ENCODE results near the gene FAM13B.

FAM13B gene

GRCh38 chr5:137899493-137899892 lies 133.4 kb downstream of the FAM13B start:
- Mint-ChIP-seq H3K27ac (no peak overlapping the region), H3K9me3 (no peaks in the 10 kb centered on the region), H3K36me3 (ENCODE audit: low read depth) (no peaks in the 10 kb centered on the region), H3K4me3 (no peak overlapping the region), H3K27me3 (ENCODE audit: low read depth) (no peaks in the 10 kb centered on the region), H3K4me1 (no peaks in the 10 kb centered on the region)
- TF ChIP-seq CTCF (IDR thresholded peaks at IDR 0.05; ENCODE audit: unreplicated experiment in 3 of 3), result no peak

DNA sequence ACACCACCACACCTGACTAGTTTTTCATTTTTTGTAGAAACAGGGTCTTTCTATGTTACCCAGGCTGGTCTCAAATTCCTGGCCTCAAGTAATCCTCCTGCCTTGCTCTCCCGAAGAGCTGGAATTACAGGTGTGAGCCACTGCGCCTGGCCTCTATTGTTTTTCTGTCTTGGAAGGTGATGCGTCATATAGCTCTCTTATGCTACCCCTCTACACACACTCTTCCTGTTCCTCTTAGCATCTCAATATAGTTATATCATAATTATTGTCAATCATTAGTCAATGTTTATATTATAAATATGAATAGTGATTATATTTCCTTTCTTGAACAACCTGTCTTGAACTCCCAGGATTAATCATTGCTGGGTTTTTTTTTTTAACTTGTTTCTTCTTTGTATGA lies 136.3 kb downstream of the FAM13B start:
- Mint-ChIP-seq H3K27ac (no peak overlapping the region), H3K4me1 (no peaks in the 10 kb centered on the region)

GRCh38 chr5:137894586-137894985 lies 138.3 kb downstream of the FAM13B start:
- Mint-ChIP-seq H3K27me3 (ENCODE audit: low read depth) (no peaks in the 10 kb centered on the region), H3K9me3 (no peaks in the 10 kb centered on the region), H3K4me3 (no peak overlapping the region), H3K4me1 (no peaks in the 10 kb centered on the region), H3K27ac (no peak overlapping the region), H3K36me3 (ENCODE audit: low read depth) (no peaks in the 10 kb centered on the region)
- no peak for TF ChIP-seq CTCF (IDR thresholded peaks at IDR 0.05; ENCODE audit: unreplicated experiment in 3 of 3)

More for the DNA sequence above, 136.3 kb downstream of the FAM13B start:
- no peak for TF ChIP-seq CTCF (IDR thresholded peaks at IDR 0.05; ENCODE audit: unreplicated experiment in 3 of 3)
- no peak overlapping the region for H3K4me3 Mint-ChIP-seq
- H3K27me3 Mint-ChIP-seq (ENCODE audit: low read depth), result no peaks in the 10 kb centered on the region
- H3K36me3 Mint-ChIP-seq (ENCODE audit: low read depth), result no peaks in the 10 kb centered on the region
- no peaks in the 10 kb centered on the region for H3K9me3 Mint-ChIP-seq

DNA sequence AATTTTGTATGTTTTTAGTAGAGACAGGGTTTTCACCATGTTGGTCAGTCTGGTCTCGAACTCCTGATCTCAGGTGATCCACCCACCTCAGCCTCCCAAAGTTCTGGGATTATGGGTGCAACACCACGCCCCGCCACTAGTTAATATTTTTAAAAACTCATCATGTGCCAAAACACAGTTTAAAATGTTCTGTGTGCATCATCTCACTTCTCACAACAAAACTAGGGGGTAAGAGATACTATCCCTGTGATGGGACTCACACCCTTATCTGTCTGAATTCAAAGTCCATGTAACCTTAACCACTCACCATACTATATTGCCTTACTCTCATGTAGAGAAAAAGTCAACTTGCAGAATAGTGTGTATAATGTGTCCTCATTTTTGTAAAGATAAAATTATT lies 141.0 kb downstream of the FAM13B start:
- H3K9me3 Mint-ChIP-seq, result no peaks in the 10 kb centered on the region

DNA sequence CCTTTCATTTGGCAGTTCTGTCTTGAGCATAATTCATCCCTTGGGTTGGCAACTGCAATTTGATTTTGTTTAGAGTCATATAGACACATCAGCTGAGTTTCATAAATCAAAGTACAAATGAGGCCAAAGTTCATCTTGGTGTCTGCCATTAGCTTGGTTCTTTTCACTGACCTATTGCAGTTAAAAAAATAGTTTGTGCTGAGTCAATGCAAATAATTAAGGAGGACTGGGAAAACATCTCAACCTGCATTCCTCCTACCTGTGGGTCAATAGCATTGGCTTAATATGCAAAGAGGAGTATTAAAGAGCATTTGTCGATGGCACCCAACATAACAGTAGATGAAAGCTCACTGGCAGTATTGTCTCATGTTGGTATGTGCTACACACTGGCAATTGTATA lies 142.0 kb downstream of the FAM13B start:
- TF ChIP-seq CTCF (IDR thresholded peaks at IDR 0.05; ENCODE audit: unreplicated experiment in 3 of 3), result no peak
- no peaks in the 10 kb centered on the region for H3K36me3 Mint-ChIP-seq (ENCODE audit: low read depth)
- no peaks in the 10 kb centered on the region for H3K9me3 Mint-ChIP-seq

More for the DNA sequence above, 141.0 kb downstream of the FAM13B start:
- no peak overlapping the region for H3K4me3 Mint-ChIP-seq
- H3K27me3 Mint-ChIP-seq (ENCODE audit: low read depth), result no peaks in the 10 kb centered on the region
- peak in 1 of 3 experiments; percentile 12 for TF ChIP-seq CTCF (IDR thresholded peaks at IDR 0.05; ENCODE audit: unreplicated experiment in 3 of 3)
- no peaks in the 10 kb centered on the region for H3K36me3 Mint-ChIP-seq (ENCODE audit: low read depth)
- H3K4me1 Mint-ChIP-seq, result peaks cover 6% of the 10 kb centered on the region
- no peak overlapping the region for H3K27ac Mint-ChIP-seq

GRCh38 chr5:137888863-137889759 lies 143.8 kb downstream of the FAM13B start, which contains the start of gene PKD2L2:
PKD2L2 (plus strand) TSS chr5:137889457; CDS start chr5:137889492, 35 bp downstream.
- no peak for TF ChIP-seq CTCF (IDR thresholded peaks at IDR 0.05; ENCODE audit: unreplicated experiment in 3 of 3)
- Mint-ChIP-seq H3K9me3 (no peaks in the 10 kb centered on the region), H3K4me3 (no peak within 1 kb of the TSS), H3K4me1 (peaks cover 6% of the 10 kb centered on the region), H3K36me3 (ENCODE audit: low read depth) (no peaks in the 10 kb centered on the region), H3K27ac (peak within 1 kb of the TSS in 2 of 3 experiments; percentile 43 to 49), H3K27me3 (ENCODE audit: low read depth) (no peaks in the 10 kb centered on the region)

More for the DNA sequence above, 142.0 kb downstream of the FAM13B start:
- Mint-ChIP-seq H3K27me3 (ENCODE audit: low read depth) (no peaks in the 10 kb centered on the region), H3K4me3 (no peak overlapping the region), H3K4me1 (peaks cover 6% of the 10 kb centered on the region), H3K27ac (no peak overlapping the region)

Measured in nephron (organoid).